ENCODE data around the gene PLXNB2.
A peak's percentile ranks its signal among the peaks of the same experiment; 100 is the strongest.

PLXNB2 gene

GRCh38 chr22:50299785-50300619 lies 7.4 kb downstream of the PLXNB2 start:
- no peak for TF ChIP-seq CTCF (IDR thresholded peaks at IDR 0.05; ENCODE audit: borderline replicate concordance, insufficient read depth, low read depth, low read length)
- H3K4me3 ChIP-seq (ENCODE audit: low read depth, low read length): peak overlapping the region; percentile 21

- H3K4me3 ChIP-seq (ENCODE audit: low read depth, low read length): peak overlapping the region; percentile 10
- TF ChIP-seq CTCF (IDR thresholded peaks at IDR 0.05; ENCODE audit: borderline replicate concordance, insufficient read depth, low read depth, low read length): no peak
Measured at GRCh38 chr22:50298937-50299784, 8.3 kb downstream of the PLXNB2 start.

- TF ChIP-seq CTCF (IDR thresholded peaks at IDR 0.05; ENCODE audit: borderline replicate concordance, insufficient read depth, low read depth, low read length): no peak
- H3K4me3 ChIP-seq (ENCODE audit: low read depth, low read length): no peak overlapping the region
Measured at GRCh38 chr22:50298266-50298637, 9.2 kb downstream of the PLXNB2 start.

- no peak for TF ChIP-seq CTCF (IDR thresholded peaks at IDR 0.05; ENCODE audit: borderline replicate concordance, insufficient read depth, low read depth, low read length)
- H3K4me3 ChIP-seq (ENCODE audit: low read depth, low read length): no peak overlapping the region
Measured at GRCh38 chr22:50297510-50298265, 9.8 kb downstream of the PLXNB2 start.

- no peak for TF ChIP-seq CTCF (IDR thresholded peaks at IDR 0.05; ENCODE audit: borderline replicate concordance, insufficient read depth, low read depth, low read length)
- no peak overlapping the region for H3K4me3 ChIP-seq (ENCODE audit: low read depth, low read length)
Measured at GRCh38 chr22:50296658-50297490, 10.6 kb downstream of the PLXNB2 start.

GRCh38 chr22:50294319-50294656 lies 13.2 kb downstream of the PLXNB2 start:
- H3K4me3 ChIP-seq (ENCODE audit: low read depth, low read length): no peak overlapping the region
- TF ChIP-seq CTCF (IDR thresholded peaks at IDR 0.05; ENCODE audit: borderline replicate concordance, insufficient read depth, low read depth, low read length): no peak
